DMS53 treated with DMSO at 0.1 percent for 48 hours (cell line): ENCODE results near the gene PPFIA1.
"Not testable (repeated sequence)": the region's sequence is repeated elsewhere in the genome, so short reads cannot be mapped to it uniquely, and the experiment has no call there.

Source experiments
- DNase-seq: peaks from one replicate; lab custom pipeline; 2025; ENCODE audit not compliant: unreplicated experiment; lab: John Stamatoyannopoulos, UW

PPFIA1 gene

DNA sequence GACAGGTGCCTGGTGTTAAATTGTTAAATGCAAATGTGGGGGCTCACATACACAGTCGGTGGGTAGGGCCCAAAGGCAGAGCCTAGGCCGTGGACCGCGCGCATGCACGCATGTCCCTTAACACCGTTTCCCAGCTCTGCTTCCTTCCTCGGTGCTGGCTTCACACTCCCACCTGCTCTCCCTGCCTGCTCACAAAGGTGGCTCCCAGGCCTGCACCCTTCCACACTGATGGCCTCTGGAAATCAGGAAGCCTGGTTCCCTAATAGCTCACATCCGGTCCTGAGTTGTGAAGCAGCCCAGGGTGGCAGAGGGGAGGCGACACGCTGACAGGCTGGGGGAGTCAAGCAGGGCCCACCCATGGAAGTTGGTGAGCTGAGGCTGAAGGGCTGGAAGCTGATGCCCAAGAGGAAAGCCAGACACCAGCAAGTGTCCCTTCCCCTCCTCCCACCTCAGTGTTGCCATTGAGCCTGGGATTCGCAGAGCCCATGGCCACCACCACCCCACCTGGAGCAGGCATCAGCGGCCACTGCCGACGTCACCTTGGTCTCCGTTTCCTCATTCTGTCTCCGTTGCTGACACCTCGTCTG is 114.2 kb downstream of the PPFIA1 start:
- DNase-seq = no peak

DNA sequence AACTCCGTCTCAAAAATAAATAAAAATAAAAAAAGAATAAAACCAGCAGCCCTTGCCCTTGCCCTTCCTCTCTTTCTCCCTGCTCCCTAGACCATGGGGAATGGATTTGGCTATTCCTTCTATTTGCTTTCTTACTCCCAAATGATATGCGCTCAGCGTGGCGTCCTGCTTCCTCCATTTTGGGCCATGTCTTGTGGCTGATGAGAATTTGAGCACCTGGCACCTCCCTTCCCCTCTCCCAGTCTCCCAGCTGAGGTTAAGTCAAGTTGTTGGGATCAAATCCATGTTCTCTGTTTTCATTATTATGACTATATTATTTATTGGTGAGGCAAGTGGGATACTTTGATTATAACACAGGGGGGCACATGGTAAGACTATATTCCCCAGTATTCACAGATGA is 117.1 kb downstream of the PPFIA1 start:
- DNase-seq = no peak

DNA sequence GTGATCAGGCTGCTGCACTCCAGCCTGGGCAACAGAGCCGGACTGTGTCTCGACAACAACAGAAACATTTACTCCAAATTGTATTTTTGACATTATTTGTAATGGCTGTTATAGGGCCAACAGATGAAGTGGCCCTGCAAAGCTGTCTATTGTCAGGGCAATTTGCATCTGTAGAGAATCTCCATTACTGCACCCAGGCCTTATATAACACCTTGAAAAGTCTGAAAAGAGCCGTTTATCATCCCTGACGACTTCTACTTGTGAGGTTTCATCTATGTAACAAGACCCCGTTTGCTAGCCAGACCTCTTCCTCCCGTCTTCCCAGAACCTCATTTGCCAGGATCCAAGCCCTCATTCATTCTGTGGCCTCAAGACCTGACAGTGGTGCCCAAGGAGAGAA is 118.7 kb downstream of the PPFIA1 start:
- DNase-seq = no peak

GRCh38 chr11:70390882-70391281 is 120.4 kb downstream of the PPFIA1 start:
- not testable (repeated sequence) for DNase-seq

GRCh38 chr11:70394211-70394950 is 123.9 kb downstream of the PPFIA1 start:
- no peak for DNase-seq

DNA sequence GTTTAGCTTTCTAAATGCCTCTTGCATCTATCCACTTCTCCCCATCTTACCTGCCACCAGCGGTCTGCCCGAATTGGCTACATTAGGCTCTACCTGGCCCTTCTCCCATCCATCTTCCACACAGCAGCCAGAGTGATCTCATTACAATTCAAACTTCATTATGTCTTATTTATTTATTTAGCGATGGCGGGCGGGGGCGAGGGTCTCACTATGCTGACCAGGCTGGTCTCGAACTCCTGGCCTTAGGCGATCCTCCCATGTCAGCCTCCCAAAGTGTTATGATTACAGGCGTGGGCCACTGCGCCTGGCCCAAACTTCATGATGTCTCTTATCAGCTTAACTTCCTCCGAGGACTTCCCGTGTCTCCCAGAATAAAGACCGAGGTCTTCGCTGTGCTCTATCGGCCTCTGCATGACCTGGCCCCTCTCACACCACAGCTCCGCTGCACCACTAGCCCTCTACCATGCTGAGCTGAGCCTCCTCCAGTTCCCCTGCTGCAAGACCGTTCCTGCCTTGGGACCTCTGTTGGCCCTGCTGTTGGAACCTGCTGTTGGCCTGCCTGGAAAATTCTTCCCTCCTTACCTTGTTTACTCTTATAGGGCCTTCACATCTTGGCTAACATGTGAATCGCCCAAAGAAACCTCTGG is 127.0 kb downstream of the PPFIA1 start:
- DNase-seq = no peak

GRCh38 chr11:70397983-70398833 is 127.7 kb downstream of the PPFIA1 start, which contains the start of gene CTTN:
CTTN (plus strand) TSS chr11:70398529; CDS start chr11:70407298, 8,769 bp downstream.
- DNase-seq = peak; percentile 75

GRCh38 chr11:70398834-70399680 is 128.6 kb downstream of the PPFIA1 start:
- no peak for DNase-seq

DNA sequence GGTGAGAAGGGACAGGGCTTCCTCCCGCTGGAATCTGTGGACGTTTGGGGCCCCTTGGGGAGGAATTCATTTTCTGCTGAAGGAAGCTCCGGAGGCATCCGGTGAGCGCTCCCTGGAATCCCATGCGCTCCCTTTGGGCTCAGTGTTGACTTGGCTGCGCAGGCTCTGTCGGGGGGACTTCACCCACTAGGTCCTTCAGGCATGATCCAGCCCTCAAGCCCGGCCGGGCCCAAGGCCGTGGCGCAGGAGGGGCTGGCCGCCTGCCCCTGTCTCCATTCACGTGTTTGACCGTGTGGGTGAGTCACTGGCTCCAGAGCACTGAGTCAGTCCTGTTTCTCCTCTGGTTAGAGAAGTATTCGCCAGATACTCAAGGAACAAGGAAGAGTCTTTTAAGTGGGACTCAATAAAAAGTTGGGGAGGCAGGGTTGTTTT is 129.2 kb downstream of the PPFIA1 start:
- no peak for DNase-seq

GRCh38 chr11:70400643-70401042 is 130.2 kb downstream of the PPFIA1 start:
- DNase-seq = no peak

DNA sequence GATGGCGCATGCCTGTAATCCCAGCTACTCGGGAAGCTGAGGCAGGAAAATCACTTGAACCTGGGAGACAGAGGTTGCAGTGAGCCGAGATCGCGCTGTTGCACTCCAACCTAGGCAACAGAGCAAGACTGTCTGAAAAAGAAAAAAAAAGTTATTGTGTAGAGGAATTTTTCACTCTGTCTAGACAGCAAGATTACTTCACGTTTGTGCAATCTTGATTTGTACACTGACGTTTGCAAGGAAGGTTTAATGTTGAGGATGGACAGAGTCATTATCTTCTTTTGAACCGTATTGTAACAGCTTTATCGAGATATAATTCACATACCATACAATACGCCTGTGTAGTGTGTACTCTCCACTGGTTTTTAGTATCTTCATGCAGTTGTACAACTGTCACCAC is 131.5 kb downstream of the PPFIA1 start:
- no peak for DNase-seq

- no peak for DNase-seq
These were observed 132.2 kb downstream of the PPFIA1 start for GRCh38 chr11:70402685-70403084.

- DNase-seq = no peak
These were observed 133.8 kb downstream of the PPFIA1 start for GRCh38 chr11:70404244-70404643.

DNA sequence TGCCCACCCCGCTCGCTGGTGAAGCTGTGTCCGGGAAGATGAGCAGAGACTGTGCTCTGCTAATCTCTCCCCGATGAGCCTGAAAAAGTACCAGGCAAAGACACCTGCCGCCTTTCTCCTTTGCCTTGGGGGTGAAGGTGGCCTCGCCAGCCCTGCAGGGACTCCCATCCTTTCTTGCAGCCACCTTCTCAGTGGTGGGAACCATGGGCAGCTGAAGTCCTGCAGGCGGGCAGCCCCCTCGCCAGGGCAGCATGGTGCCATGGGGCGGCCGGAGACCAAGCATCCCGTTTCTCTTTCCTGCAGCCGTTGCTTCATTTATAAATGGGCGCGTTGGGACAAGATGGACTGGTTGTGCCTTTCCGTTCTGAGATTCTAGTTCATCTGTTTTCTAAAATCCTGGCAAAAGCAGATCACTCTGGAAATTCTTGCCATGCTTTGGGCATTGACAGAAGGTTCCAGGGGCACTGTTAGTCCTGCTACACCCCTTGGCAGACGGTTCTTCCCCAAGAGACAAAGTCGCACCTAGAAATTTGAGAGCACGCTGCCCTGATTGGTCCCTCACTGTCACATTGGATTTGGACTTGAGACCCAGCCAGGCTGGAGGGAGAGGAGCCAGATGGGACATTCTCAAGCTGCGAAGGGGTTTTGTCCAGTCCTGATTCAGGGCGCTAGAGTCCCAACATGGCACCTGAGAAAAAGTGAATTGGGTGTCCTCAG is 135.3 kb downstream of the PPFIA1 start:
- DNase-seq = no peak

GRCh38 chr11:70407121-70407520 is 136.6 kb downstream of the PPFIA1 start:
- no peak for DNase-seq

DNA sequence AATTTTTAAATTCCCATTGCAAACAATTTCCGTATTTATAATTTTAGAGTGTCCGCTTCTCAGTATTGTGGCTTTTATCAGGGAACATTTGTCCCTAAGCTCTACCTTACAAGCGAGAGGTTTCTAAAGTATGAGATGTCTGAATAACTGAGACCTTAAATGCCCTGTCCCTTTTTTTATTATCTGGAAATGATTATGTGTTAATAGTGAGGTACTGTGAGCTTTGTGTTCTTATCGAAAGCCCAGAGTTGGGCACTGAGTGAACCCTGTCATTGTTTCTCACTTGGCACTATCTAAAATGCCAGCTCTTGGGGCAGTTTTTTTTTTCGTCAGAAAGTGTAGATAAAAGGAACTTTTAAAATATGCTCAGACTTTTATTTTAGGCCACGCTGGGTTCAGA is 137.3 kb downstream of the PPFIA1 start:
- no peak for DNase-seq

DNA sequence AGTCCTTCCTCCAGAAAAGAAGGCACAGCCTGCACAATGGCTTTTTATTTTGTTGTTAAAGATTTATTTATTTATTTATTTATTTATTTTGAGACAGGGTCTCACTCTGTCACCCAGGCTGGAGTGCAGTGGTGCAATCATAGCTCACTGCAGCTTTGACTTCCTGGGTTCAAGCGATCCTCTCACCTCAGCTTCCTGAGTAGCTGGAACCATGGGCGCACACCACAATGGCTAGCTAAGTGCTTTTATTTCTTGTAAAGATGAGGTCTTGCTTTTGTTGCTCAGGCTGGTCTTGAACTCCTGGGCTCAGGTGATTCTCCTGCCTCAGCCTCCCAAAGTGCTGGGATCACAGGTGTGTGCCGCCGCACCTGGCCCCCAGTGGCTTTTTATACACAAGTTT is 137.8 kb downstream of the PPFIA1 start:
- DNase-seq = not testable (repeated sequence)

DNA sequence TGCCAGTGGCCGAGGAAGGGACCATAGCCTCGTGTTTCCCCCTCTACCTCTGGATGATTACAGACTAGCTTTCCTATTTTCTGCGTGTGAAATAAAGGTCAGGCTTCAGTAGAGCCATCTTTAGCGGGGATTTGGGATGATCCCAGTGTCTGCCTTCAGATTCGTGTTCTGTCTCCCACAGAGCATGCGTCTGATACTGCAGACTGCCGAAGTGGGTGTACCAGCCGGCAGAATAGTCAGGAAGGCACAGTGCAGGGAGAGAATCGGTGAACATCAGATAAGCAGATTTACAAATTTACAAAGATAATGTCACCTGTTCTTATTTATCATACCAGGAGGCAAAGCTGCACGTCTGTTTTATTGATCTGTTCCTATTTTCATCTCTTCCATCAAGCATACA is 138.9 kb downstream of the PPFIA1 start:
- DNase-seq = no peak

DNA sequence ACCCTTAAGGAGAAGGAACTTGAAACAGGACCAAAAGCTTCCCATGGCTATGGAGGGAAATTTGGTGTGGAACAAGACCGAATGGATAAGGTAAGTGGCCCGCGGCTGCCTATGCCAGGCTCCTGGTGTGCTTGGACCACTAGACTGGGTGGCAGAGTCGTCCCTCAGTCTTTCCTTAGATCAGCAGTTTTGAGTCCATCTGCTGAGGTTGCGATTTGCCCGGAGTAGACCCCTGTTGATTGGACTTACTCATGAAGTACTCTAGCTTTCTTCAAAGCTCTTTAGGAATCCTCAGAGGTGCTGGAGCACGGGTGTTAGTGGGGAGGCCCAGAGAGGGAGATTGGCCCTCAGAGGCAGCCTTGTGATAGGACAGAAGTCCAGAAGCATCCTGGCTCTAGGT is 139.4 kb downstream of the PPFIA1 start:
- no peak for DNase-seq
